HG02973 (cell line): ENCODE results near the gene MBTD1.
"Not testable (repeated sequence)": the region's sequence is repeated elsewhere in the genome, so short reads cannot be mapped to it uniquely, and the experiment has no call there.

Source experiments
- ATAC-seq: cut with Tn5 transposase; IDR thresholded peaks from one replicate; pipeline ENCODE4 v1.9.1; 2021; ENCODE audit warnings: moderate library complexity; ENCODE audit not compliant: unreplicated experiment

Gene MBTD1

GRCh38 chr17:51191895-51192294, 68.0 kb downstream of the MBTD1 start:
- no peak for ATAC-seq

GRCh38 chr17:51189628-51190027, 70.2 kb downstream of the MBTD1 start:
- ATAC-seq = no peak

- ATAC-seq = no peak
Measured at GRCh38 chr17:51189162-51189561, 70.7 kb downstream of the MBTD1 start.

GRCh38 chr17:51188271-51188833, 71.5 kb downstream of the MBTD1 start:
- ATAC-seq = no peak

GRCh38 chr17:51185763-51186332, 74.0 kb downstream of the MBTD1 start:
- ATAC-seq = no peak

- no peak for ATAC-seq
Measured at GRCh38 chr17:51184124-51184523, 75.7 kb downstream of the MBTD1 start.

DNA sequence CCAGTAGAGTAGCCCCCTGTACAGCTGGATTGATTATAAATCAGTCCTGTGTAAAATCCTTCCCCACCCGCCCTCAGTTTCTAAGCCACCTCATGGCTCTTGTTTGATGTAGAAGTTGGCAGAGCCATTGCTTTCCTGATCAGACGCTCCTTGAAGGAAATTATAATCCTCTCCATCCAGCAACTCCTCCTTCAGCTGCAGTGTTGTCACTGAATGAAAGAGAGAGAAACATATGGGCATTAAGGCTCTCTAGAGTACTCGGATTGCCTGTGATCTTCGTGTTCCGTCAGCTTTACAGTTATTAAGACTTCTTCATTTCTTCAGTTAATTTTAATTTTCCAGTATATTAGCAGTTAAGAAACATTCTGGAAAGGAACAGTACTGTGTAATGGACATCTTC, 79.4 kb downstream of the MBTD1 start:
- no peak for ATAC-seq

GRCh38 chr17:51172030-51172429, 87.8 kb downstream of the MBTD1 start:
- not testable (repeated sequence) for ATAC-seq

DNA sequence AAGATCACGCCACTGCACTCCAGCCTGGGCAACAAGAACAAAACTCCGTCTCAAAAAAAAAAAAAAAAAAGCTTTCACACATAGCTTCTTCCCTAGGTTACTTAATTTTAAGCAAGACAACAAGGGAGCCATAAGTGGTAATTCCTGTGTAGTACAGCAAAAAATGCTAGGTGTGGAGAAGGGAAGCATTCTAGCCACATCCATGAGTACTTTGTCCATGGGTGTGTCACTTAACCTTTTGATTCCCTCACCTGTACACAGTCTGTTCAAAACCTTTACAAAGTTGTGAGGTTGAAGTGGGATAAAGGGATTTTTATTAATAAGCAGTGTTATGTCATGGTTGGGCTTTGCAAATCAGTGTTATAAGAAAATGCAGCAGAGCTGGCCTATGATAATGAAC, 89.1 kb downstream of the MBTD1 start:
- ATAC-seq = no peak

- ATAC-seq = no peak
Measured at GRCh38 chr17:51169340-51169739, 90.5 kb downstream of the MBTD1 start.

DNA sequence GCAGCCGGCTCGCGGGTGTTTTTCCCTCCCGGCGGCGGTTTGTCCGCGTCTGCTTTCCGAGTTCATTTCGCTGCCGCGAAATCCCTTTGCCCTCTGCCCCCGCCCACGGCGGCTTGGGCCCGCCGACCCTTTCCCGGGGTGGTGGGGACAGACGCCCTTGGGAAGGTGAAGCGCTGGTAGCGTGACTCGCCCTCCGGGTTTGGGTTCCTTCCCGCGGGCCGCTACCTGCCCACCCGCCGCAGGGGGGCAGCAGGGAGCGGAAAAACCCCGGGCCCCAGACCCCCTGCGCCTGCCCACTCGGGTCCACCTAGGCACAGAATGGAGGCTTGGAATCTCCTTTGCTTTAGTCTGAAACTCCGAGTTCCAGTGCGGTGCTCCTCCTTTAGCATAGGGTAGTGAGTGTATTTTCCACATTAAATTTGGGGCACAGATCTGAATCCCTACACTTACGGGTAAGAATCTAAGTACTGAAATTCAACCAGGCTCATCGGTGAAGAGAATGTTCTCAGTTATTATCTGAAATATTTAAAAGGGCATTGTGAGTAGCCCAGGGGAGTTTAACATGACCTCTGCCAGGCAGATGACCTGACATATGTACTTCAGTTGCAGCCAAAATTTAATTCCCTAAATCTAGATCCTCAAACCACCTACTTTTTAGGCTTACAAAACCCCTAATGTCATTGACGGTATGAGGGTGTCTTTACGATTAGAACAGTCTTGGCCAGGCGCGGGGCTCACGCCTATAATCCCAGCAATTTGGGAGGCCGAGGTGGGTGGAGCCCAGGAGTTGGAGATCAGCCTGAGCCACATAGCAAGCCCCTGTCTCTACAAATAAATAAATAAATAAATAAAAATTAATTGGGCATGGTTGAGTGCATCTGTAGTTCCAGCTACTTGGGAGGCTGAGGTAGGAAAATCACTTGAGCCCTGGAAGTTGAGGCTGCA, 92.6 kb downstream of the MBTD1 start:
- peak; percentile 41 for ATAC-seq

GRCh38 chr17:51166198-51166986, 93.5 kb downstream of the MBTD1 start, which contains the start of gene NME2:
NME2 (plus strand) TSS chr17:51166411; CDS start chr17:51166831, 420 bp downstream.
- ATAC-seq = peak; percentile 81

DNA sequence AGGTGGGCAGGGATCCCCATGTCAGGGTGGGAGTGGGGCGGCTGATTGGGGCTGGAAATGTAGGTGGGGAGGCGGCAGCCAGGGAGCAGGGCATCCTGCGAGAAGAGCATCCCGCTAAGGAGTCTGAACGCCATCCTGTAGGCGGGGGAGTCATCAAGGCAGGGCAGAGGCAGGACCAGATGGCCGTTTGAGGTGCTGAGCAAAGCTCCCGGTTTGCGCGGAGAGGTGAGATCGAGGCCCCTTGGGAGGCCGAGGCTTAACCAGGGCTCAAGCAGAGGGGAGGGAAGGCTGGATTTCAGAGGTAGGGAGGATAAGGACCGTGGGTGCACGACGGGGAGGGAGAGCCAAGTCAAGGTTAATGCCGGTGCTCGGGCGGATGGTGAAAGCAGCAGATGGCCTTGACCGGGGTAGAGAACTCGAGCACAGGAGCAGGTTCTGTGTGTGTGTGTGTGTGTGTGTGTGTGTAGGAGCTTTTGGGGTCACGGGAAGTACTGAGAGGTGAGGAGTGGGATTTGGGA, 94.1 kb downstream of the MBTD1 start:
- peak; percentile 12 for ATAC-seq

GRCh38 chr17:51164911-51165679, 94.8 kb downstream of the MBTD1 start:
- no peak for ATAC-seq

DNA sequence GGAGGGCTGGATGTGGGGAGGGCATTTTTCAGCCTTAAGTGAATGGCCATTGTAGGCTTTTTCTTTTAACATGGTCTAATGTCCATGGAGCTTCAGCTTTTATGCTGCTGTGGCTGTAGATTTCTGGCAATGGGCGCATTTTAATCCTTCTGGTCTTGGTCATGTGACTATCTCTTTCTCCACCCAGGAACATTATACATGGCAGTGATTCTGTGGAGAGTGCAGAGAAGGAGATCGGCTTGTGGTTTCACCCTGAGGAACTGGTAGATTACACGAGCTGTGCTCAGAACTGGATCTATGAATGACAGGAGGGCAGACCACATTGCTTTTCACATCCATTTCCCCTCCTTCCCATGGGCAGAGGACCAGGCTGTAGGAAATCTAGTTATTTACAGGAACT, 98.3 kb downstream of the MBTD1 start:
- no peak for ATAC-seq

DNA sequence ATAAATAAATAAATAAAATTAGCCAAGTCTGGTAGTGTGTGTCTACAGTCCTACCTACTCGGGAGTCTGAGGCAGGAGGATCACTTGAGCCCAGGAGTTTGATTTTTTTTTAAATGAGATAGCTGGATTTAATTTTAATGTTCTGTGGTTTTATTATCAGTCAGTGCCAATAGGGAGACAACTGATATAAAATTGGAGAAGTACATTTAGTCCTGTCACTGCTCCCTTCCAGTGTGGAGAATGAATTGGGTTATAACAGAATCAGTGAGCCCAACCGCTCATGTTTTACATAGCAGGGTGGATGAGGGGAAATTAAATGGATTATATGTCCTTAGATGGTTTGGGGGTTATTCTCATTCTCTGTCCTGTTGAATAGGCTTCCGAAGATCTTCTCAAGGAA, 100.2 kb downstream of the MBTD1 start:
- no peak for ATAC-seq

- no peak for ATAC-seq
Measured at GRCh38 chr17:51155416-51155815, 104.4 kb downstream of the MBTD1 start.

DNA sequence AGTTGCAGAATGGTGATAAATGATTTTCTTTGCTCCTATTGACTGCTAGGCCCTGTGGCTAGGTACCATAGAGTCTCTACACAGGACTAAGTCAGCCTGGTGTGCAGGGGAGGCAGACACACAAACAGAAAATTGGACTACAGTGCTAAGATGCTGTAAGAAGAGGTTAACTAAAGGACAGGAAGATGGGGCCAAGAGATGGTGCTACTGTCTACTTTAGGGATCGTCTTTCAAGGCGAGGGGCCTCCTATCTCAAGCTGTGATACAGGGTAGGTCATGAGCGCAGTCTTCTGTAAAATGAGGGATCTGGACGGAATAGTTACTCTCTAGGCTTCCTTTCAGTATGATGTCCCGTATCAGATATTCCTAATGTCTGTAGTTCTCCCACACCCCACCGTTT, 105.7 kb downstream of the MBTD1 start:
- no peak for ATAC-seq

GRCh38 chr17:51153210-51154072, 106.4 kb downstream of the MBTD1 start, which contains the start of gene NME1:
NME1 (plus strand) TSS chr17:51153559; CDS start chr17:51155655, 2,096 bp downstream.
- ATAC-seq = peak; percentile 86
